GM18873 (cell line): Measurements from ENCODE around the gene CFAP90.

Experiments
- ATAC-seq: cut with Tn5 transposase; IDR thresholded peaks from one replicate; pipeline ENCODE4 v1.9.1; 2021; ENCODE audit warnings: mild to moderate bottlenecking, moderate library complexity, moderate number of reproducible peaks; ENCODE audit not compliant: unreplicated experiment, low FRiP score

The CFAP90 gene, protein sequence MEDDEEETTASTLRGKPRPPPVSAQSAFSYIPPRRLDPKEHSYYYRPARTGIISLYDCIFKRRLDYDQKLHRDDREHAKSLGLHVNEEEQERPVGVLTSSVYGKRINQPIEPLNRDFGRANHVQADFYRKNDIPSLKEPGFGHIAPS

GRCh38 chr5:7850395-7851239, at the start of gene CFAP90:
CFAP90 (minus strand) TSS chr5:7851133; CDS start chr5:7851021, 112 bp downstream.
- ATAC-seq = no peak

DNA sequence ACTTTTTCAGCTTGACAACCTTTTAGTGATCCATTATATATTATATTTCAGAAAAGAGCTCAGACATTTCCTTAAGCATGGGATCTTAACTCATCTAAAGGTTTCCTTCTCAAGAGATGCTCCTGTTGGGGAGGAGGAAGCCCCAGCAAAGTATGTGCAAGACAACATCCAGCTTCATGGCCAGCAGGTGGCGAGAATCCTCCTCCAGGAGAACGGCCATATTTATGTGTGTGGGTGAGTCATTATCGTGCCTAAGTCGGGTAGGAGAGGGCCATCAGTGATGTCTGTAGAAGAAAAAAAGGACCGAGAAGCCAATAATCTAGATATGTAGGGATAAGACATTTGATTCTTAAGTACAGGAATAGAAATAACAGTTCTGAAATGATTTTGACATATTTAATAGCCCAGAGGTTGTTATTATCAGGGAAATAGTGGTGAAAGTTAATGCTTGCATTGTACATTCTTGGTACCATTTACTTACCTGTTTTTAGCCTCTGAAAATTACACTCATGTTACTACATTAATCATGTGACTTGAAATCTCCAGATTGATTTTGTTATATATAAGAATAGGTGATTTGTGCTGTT, 46.2 kb upstream of the CFAP90 start:
- no peak for ATAC-seq

DNA sequence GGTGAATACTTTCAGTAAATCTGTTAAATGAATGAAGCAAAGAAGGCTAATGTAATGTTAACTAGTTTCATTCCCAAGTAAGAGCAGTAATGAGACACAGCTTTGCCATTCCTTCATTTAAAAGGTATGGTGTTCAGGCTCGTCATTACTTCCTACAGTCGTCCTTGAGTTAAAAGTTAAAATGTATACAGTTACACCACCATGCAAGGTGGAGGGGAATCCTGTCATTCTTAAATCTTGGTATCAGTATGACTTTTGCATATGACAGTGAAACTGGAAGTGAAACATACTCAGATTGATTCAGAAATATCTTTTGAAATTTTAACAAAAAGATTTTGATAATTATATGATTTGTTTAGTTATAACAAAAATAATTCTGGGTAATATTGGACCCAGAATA, 43.9 kb upstream of the CFAP90 start:
- ATAC-seq = peak; percentile 100

- no peak for ATAC-seq
Measured at GRCh38 chr5:7894439-7894838, 43.5 kb upstream of the CFAP90 start.

DNA sequence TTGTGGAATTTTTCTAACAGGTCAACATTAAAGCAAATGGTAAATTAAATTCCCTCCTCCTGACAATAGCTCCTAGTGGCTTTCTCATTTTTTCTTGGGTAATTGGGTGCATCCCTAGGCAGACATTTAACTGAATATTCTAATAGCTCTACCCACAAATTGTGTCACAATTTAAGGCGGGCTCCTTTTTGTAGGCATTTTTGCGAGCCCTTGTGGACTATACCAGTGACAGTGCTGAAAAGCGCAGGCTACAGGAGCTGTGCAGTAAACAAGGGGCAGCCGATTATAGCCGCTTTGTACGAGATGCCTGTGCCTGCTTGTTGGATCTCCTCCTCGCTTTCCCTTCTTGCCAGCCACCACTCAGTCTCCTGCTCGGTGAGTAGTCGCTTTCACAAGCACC, 38.0 kb upstream of the CFAP90 start:
- no peak for ATAC-seq

GRCh38 chr5:7886849-7887475, 36.0 kb upstream of the CFAP90 start:
- ATAC-seq = no peak

- no peak for ATAC-seq
Measured at GRCh38 chr5:7884491-7885267, 33.7 kb upstream of the CFAP90 start.

DNA sequence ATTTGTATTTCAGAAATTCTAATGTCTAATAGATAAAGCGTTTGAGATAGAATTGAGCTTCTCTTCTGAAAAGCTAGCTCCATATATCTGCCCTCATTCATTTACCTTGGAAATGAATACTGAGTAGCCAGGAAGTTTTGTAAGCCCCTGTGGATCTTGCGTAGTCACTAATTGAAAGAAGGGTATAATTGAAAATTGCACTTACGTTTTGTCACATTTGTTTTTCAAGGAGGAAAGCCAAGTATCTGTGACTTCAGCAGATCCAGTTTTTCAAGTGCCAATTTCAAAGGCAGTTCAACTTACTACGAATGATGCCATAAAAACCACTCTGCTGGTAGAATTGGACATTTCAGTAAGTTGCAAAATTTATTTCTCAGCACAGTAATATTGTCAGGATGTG, 32.0 kb upstream of the CFAP90 start:
- no peak for ATAC-seq

DNA sequence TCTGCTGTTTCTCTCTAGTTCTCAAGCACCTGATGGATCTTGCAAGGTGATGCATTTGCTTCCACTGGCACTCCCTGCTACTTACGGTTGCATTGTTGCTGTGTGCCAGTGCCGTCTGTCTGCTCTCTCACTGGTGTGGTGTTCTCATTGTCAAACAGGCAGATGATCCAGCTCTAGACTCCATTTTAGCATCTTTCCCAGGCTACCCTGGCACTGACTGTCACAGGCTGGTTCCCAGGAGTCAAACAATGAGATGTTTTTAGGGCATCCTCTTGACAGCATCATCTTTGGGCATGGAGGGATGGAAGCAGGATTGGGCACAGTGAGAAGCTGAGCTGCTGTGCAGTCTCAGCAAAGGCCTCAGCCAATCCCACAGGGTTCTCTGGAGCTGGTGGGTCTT, 30.9 kb upstream of the CFAP90 start:
- no peak for ATAC-seq

GRCh38 chr5:7881091-7881490, 30.2 kb upstream of the CFAP90 start:
- ATAC-seq = no peak

- peak; percentile 97 for ATAC-seq
Measured at GRCh38 chr5:7878381-7878873, 27.5 kb upstream of the CFAP90 start.

GRCh38 chr5:7877851-7878250, 26.9 kb upstream of the CFAP90 start:
- no peak for ATAC-seq

- peak; percentile 37 for ATAC-seq
Measured at GRCh38 chr5:7876867-7877266, 25.9 kb upstream of the CFAP90 start.

DNA sequence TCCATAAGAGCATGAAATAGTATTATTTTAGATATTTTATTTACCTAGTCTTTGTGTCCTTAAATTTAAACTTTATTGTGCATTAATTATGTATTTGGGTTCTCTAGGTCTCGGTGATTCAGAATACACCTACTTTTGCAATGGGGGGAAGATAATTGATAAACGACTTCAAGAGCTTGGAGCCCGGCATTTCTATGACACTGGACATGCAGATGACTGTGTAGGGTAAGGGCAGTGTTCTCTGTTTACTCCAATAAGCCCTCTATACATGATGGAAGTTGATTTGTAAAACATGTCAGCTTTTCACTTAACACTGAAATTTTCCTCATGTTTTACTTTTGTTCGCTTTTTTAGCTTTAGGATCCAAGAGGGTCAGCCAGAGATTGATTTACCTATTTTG, 24.2 kb upstream of the CFAP90 start:
- ATAC-seq = no peak

DNA sequence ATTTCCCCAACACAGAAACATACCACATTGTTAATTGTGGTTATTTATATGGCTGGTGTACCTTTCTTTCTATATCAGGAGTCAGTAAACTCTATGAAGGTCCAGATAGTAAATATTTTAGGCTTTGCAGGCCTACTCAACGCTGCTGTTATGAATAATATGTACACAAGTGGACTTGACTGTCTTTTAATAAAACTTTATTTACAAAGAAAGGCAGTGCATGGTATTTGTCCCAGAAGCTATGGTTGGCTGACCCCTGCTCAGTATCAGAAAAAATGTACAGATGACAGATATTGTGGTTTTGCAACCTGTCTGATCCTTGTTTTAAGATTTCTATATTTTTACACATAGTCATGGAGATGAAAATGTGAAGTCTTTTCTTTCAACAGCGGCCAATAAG, 23.7 kb upstream of the CFAP90 start:
- no peak for ATAC-seq

- no peak for ATAC-seq
Measured at GRCh38 chr5:7873216-7873615, 22.3 kb upstream of the CFAP90 start.

- no peak for ATAC-seq
Measured at GRCh38 chr5:7872517-7873130, 21.7 kb upstream of the CFAP90 start.

DNA sequence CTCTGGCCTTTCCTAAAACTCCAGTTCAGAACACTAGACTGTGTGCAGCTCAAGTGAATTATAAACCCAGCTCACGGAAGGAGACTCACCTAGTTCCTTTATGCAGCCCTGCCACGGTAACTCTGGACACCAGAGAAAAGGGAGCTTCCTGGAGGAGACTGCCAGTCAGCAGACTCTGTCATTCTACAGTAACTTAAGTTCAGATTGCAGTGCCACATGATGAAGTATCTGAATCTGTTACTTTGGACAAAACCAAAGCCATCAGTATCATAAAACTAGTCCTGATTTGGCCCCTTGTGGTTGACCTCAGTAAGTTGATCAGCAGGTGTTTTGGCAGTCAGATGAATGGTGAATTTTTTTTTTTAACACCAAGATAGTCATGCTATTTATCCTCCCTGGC, 20.7 kb upstream of the CFAP90 start:
- peak; percentile 23 for ATAC-seq

GRCh38 chr5:7869474-7870136, 18.7 kb upstream of the CFAP90 start:
- peak; percentile 33 for ATAC-seq
